ENCODE results near the gene PAK1. TPM values are rescaled to one million over a fixed set of nuclear protein-coding genes. Genes with fewer than 3 reads are reported as not detected.

The PAK1 gene
- total and polyA plus RNA-seq, 2 donors (not counting 3 experiments of a cell fraction or from before 2014, with no cell fraction given) = 5.6 to 12.9 TPM

- H3K9ac ChIP-seq (replicated peaks; ENCODE audit: extremely low read depth, insufficient read depth, low read length) = no peak overlapping the region
- H3K4me1 ChIP-seq (ENCODE audit: control insufficient read depth, extremely low read depth, insufficient read depth, low read length) = no peaks in the 10 kb centered on the region
- no peaks in the 10 kb centered on the region for H4K20me1 ChIP-seq (replicated peaks; ENCODE audit: control insufficient read depth, extremely low read depth, insufficient read depth, low read length)
- no peaks in the 10 kb centered on the region for H3K9me3 ChIP-seq (replicated peaks; ENCODE audit: control insufficient read depth, insufficient read depth, low read length)
- H3K27ac ChIP-seq (ENCODE audit: insufficient read depth, low read depth, low read length) = no peak overlapping the region
- no TSS peak for BruUV-seq (replicated peaks)
- H3K4me2 ChIP-seq (ENCODE audit: insufficient read depth, low read length) = no peak overlapping the region
- DNase-seq (ENCODE audit: low read depth, low spot score) (no peak), FAIRE-seq (no peak)
- TF ChIP-seq FOS (IDR thresholded peaks at IDR 0.05; ENCODE audit: borderline replicate concordance, insufficient read depth, low read length) = no peak
- TF ChIP-seq POLR2A (IDR thresholded peaks at IDR 0.05; ENCODE audit: low read depth, low read length) = no peak
- no peak for TF ChIP-seq GATA2 (IDR thresholded peaks at IDR 0.05; ENCODE audit: insufficient read depth, insufficient read length, low read depth, low read length)
- TF ChIP-seq MYC (IDR thresholded peaks at IDR 0.05; ENCODE audit: low read depth, low read length) = no peak
- TF ChIP-seq POLR2AphosphoS5 (IDR thresholded peaks at IDR 0.05; ENCODE audit: insufficient read depth, low read depth, low read length) = no peak
- no peak for TF ChIP-seq CTCF (IDR thresholded peaks at IDR 0.05; ENCODE audit: extremely low read depth in 1 of 2, insufficient read depth in 1 of 2, low read depth in 1 of 2, low read length in 2 of 2)
- H3K79me2 ChIP-seq (ENCODE audit: control insufficient read depth, insufficient read depth, low read length) = no peaks in the 10 kb centered on the region
- POLR2A ChIA-PET = no interaction called here
- dilution Hi-C loops (cut with MboI; ENCODE audit: extremely low pct_ligation_motif_present, low sequenced_read_pairs) = no loop called here
- no peaks in the 10 kb centered on the region for H3K27me3 ChIP-seq (ENCODE audit: control insufficient read depth in 2 of 2, insufficient read depth in 2 of 2, low read length in 2 of 2)
- no peaks in the 10 kb centered on the region for H3K9me1 ChIP-seq (replicated peaks; ENCODE audit: control insufficient read depth, extremely low read depth, insufficient read depth, low read length)
- H3K36me3 ChIP-seq (ENCODE audit: control insufficient read depth in 2 of 2, extremely low read depth in 1 of 2, insufficient read depth in 2 of 2, low read length in 2 of 2) = no peaks in the 10 kb centered on the region
- CTCF ChIA-PET = interaction anchor here (1.6 kb wide), 1 partner anchor 12 kb away, joined by 3 read pairs; no protein-coding TSS in a partner anchor
- H3K4me3 ChIP-seq (replicated peaks in 1 of 3; ENCODE audit: insufficient read depth in 1 of 3, low read depth in 1 of 3, low read length in 3 of 3) = no peak overlapping the region
- H2AFZ ChIP-seq (ENCODE audit: low read depth, low read length) = no peak overlapping the region
- intact Hi-C loops (cut with micrococcal nuclease) = no loop called here
Measured at GRCh38 chr11:77418971-77419597, 54.8 kb downstream of the PAK1 start.

All from endothelial cell of umbilical vein (primary cell).